Activated naive CD4-positive, alpha-beta T cell treated with anti-CD3 and anti-CD28 coated beads, Interleukin-2, amount 50 U/mL, for 72 hours (primary cell): ENCODE results near the gene SERPINB10. TPM values are rescaled to one million over a fixed set of nuclear protein-coding genes. Genes with fewer than 3 reads are reported as not detected.

Source experiments
- ATAC-seq, 2 donors: fragments of 150-1000 bp; cut with Tn5 transposase; 2 replicates each; pipeline ENCODE4 v1.10.0; 2021; ENCODE audit warnings: mild to moderate bottlenecking in 2 of 2, moderate library complexity in 2 of 2
- DNase-seq, 2 donors: peaks; one replicate each; pipeline ENCODE4 v3.0.0; 2021 to 2022; ENCODE audit warnings: low spot score in 2 of 2
- H3K27ac Mint-ChIP-seq, 2 donors: one replicate each; pipeline ENCODE4 v1.8.0; 2022; ENCODE audit warnings: mild to moderate bottlenecking in 2 of 2, mixed read lengths in 2 of 2
- H3K36me3 Mint-ChIP-seq, 2 donors: one replicate each; pipeline ENCODE4 v1.8.0; 2022; ENCODE audit warnings: mixed read lengths in 2 of 2
- H3K9me3 Mint-ChIP-seq, 2 donors: one replicate each; pipeline ENCODE4 v1.8.0; 2022; ENCODE audit warnings: mixed read lengths in 2 of 2
- total RNA-seq, 2 donors: library from RNA; stranded (reverse); gene quantifications; one replicate each; pipeline ENCODE4 v1.2.3, GENCODE V29; 2022

Gene SERPINB10
- total RNA-seq = not detected

GRCh38 chr18:63907664-63908063, at the start of gene SERPINB10:
Gene SERPINB10 (plus strand): TSS chr18:63907958. CDS start chr18:63915511, 7,553 bp downstream.
- Mint-ChIP-seq H3K36me3 (no peaks in the 10 kb centered on the region), H3K9me3 (no peaks in the 10 kb centered on the region), H3K27ac (no peak within 1 kb of the TSS)
- ATAC-seq (peak in 1 of 2 donors; percentile 69), DNase-seq (no peak)

GRCh38 chr18:63858456-63858855, 49.3 kb upstream of the SERPINB10 start:
- H3K36me3 Mint-ChIP-seq = no peaks in the 10 kb centered on the region

GRCh38 chr18:63859781-63860475, 47.8 kb upstream of the SERPINB10 start:
- Mint-ChIP-seq H3K27ac (no peak overlapping the region), H3K9me3 (peaks cover 0 to 4% of the 10 kb centered on the region in 2 donors), H3K36me3 (no peaks in the 10 kb centered on the region)
- no peak for DNase-seq
- ATAC-seq = no peak

More at GRCh38 chr18:63858456-63858855, 49.3 kb upstream of the SERPINB10 start:
- Mint-ChIP-seq H3K27ac (no peak overlapping the region), H3K9me3 (peaks cover 0 to 4% of the 10 kb centered on the region in 2 donors)
- no peak for DNase-seq
- ATAC-seq = no peak

GRCh38 chr18:63860531-63860930, 47.2 kb upstream of the SERPINB10 start:
- Mint-ChIP-seq H3K9me3 (peaks cover 0 to 4% of the 10 kb centered on the region in 2 donors), H3K36me3 (no peaks in the 10 kb centered on the region), H3K27ac (no peak overlapping the region)
- ATAC-seq (no peak), DNase-seq (no peak)

- DNase-seq = no peak
- Mint-ChIP-seq H3K36me3 (no peaks in the 10 kb centered on the region), H3K9me3 (peaks cover 0 to 7% of the 10 kb centered on the region in 2 donors), H3K27ac (no peak overlapping the region)
- ATAC-seq = no peak
Measured at GRCh38 chr18:63867368-63868125, 40.2 kb upstream of the SERPINB10 start.

GRCh38 chr18:63868546-63868945, 39.2 kb upstream of the SERPINB10 start:
- DNase-seq = no peak
- Mint-ChIP-seq H3K9me3 (peaks cover 0 to 7% of the 10 kb centered on the region in 2 donors), H3K27ac (no peak overlapping the region), H3K36me3 (no peaks in the 10 kb centered on the region)
- no peak for ATAC-seq

- no peak for DNase-seq
- no peak overlapping the region for H3K27ac Mint-ChIP-seq
- H3K9me3 Mint-ChIP-seq = peaks cover 0 to 7% of the 10 kb centered on the region in 2 donors
- ATAC-seq = no peak
- H3K36me3 Mint-ChIP-seq = no peaks in the 10 kb centered on the region
Measured at GRCh38 chr18:63869374-63869773, 38.4 kb upstream of the SERPINB10 start.

GRCh38 chr18:63869851-63870250, 37.9 kb upstream of the SERPINB10 start:
- H3K27ac Mint-ChIP-seq = no peak overlapping the region
- no peaks in the 10 kb centered on the region for H3K36me3 Mint-ChIP-seq
- no peak for ATAC-seq
- DNase-seq = no peak
- peaks cover 0 to 7% of the 10 kb centered on the region in 2 donors for H3K9me3 Mint-ChIP-seq

- no peak for ATAC-seq
- Mint-ChIP-seq H3K36me3 (no peaks in the 10 kb centered on the region), H3K27ac (no peak overlapping the region), H3K9me3 (peaks cover 0 to 7% of the 10 kb centered on the region in 2 donors)
- no peak for DNase-seq
Measured at GRCh38 chr18:63871836-63872235, 35.9 kb upstream of the SERPINB10 start.

- H3K27ac Mint-ChIP-seq = no peak overlapping the region
- ATAC-seq (no peak), DNase-seq (no peak)
- H3K36me3 Mint-ChIP-seq = no peaks in the 10 kb centered on the region
- peaks cover 0 to 7% of the 10 kb centered on the region in 2 donors for H3K9me3 Mint-ChIP-seq
Measured at GRCh38 chr18:63872586-63872985, 35.2 kb upstream of the SERPINB10 start.

GRCh38 chr18:63878343-63878742, 29.4 kb upstream of the SERPINB10 start:
- Mint-ChIP-seq H3K36me3 (no peaks in the 10 kb centered on the region), H3K27ac (no peak overlapping the region), H3K9me3 (no peaks in the 10 kb centered on the region)
- no peak for ATAC-seq
- DNase-seq = no peak

GRCh38 chr18:63878925-63879324, 28.8 kb upstream of the SERPINB10 start:
- Mint-ChIP-seq H3K27ac (no peak overlapping the region), H3K36me3 (no peaks in the 10 kb centered on the region), H3K9me3 (no peaks in the 10 kb centered on the region)
- ATAC-seq = no peak
- DNase-seq = no peak

GRCh38 chr18:63879709-63880108, 28.0 kb upstream of the SERPINB10 start:
- ATAC-seq (no peak), DNase-seq (no peak)
- Mint-ChIP-seq H3K9me3 (no peaks in the 10 kb centered on the region), H3K36me3 (no peaks in the 10 kb centered on the region), H3K27ac (no peak overlapping the region)

GRCh38 chr18:63881851-63882250, 25.9 kb upstream of the SERPINB10 start:
- DNase-seq (no peak), ATAC-seq (peak in 1 of 2 donors; percentile 71)
- Mint-ChIP-seq H3K9me3 (no peaks in the 10 kb centered on the region), H3K27ac (no peak overlapping the region), H3K36me3 (no peaks in the 10 kb centered on the region)

GRCh38 chr18:63882333-63883141, 25.2 kb upstream of the SERPINB10 start:
- Mint-ChIP-seq H3K27ac (no peak overlapping the region), H3K9me3 (no peaks in the 10 kb centered on the region), H3K36me3 (no peaks in the 10 kb centered on the region)
- ATAC-seq (peak in 1 of 2 donors; percentile 11), DNase-seq (no peak)

- H3K9me3 Mint-ChIP-seq = no peaks in the 10 kb centered on the region
- ATAC-seq (no peak), DNase-seq (no peak)
- no peaks in the 10 kb centered on the region for H3K36me3 Mint-ChIP-seq
- no peak overlapping the region for H3K27ac Mint-ChIP-seq
Measured at GRCh38 chr18:63883617-63884016, 24.1 kb upstream of the SERPINB10 start.

- no peak within 1 kb of the TSS for H3K27ac Mint-ChIP-seq
- ATAC-seq = peak in 1 of 2 donors; percentile 87
- no peak for DNase-seq
- no peaks in the 10 kb centered on the region for H3K36me3 Mint-ChIP-seq
- H3K9me3 Mint-ChIP-seq = no peaks in the 10 kb centered on the region
Measured at GRCh38 chr18:63887424-63887823, 20.3 kb upstream of the SERPINB10 start, which contains the start of gene SERPINB2. Gene SERPINB2 (plus strand): TSS chr18:63887705. CDS start chr18:63891445, 3,740 bp downstream.
